Loucy (cell line): ENCODE results near the gene PTK6.
A peak's percentile ranks its signal among the peaks of the same experiment; 100 is the strongest.
"Not testable (repeated sequence)": the region's sequence is repeated elsewhere in the genome, so short reads cannot be mapped to it uniquely, and the experiment has no call there.

ENCODE experiments used
- H2AFZ ChIP-seq: fragments of 200-600 bp; sonication (generic); 2 replicates; pipeline ENCODE4 v1.6.0; 2016; ENCODE audit warnings: antibody characterized with exemption, mild to moderate bottlenecking, low read length, moderate library complexity
- H3F3A ChIP-seq: fragments of 200-600 bp; 2 replicates; pipeline ENCODE4 v1.6.0; 2016; ENCODE audit warnings: antibody characterized with exemption, low read depth, mild to moderate bottlenecking
- H3K27me3 ChIP-seq: fragments of 200-600 bp; sonication (generic); 2 replicates; pipeline ENCODE4 v1.6.1; 2014; ENCODE audit warnings: low read length, mild to moderate bottlenecking; ENCODE audit not compliant: insufficient read depth, poor library complexity, severe bottlenecking
- H3K36me3 ChIP-seq: fragments of 200-600 bp; sonication (generic); 2 replicates; pipeline ENCODE4 v1.6.1; 2016; ENCODE audit warnings: low read length; ENCODE audit not compliant: insufficient read depth
- H3K4me1 ChIP-seq: fragments of 200-600 bp; sonication (generic); 2 replicates; pipeline ENCODE4 v1.5.1; 2014; ENCODE audit warnings: low read length, mild to moderate bottlenecking; ENCODE audit not compliant: insufficient read depth, poor library complexity, severe bottlenecking
- H3K4me2 ChIP-seq: fragments of 200-600 bp; sonication (generic); 2 replicates; pipeline ENCODE4 v1.6.0; 2014; ENCODE audit warnings: antibody characterized with exemption, low read length, low read depth, mild to moderate bottlenecking; ENCODE audit not compliant: poor library complexity, severe bottlenecking
- H3K4me3 ChIP-seq: fragments of 200-600 bp; sonication (generic); 2 replicates; pipeline ENCODE4 v1.5.1; 2014; ENCODE audit warnings: low read length, mild to moderate bottlenecking, mixed read lengths; ENCODE audit not compliant: poor library complexity, severe bottlenecking
- H3K79me2 ChIP-seq: fragments of 200-600 bp; sonication (generic); 2 replicates; pipeline ENCODE4 v1.6.1; 2014; ENCODE audit warnings: low read length; ENCODE audit not compliant: insufficient read depth
- H3K9ac ChIP-seq: fragments of 200-600 bp; sonication (generic); 2 replicates; pipeline ENCODE4 v1.6.0; 2014; ENCODE audit warnings: mild to moderate bottlenecking, low read depth, low read length, moderate library complexity; ENCODE audit not compliant: poor library complexity, severe bottlenecking
- H3K9me2 ChIP-seq: fragments of 200-600 bp; sonication (generic); replicated peaks from 2 replicates; pipeline ENCODE4 v1.6.1; 2016; ENCODE audit warnings: low read depth, low read length, mixed read lengths
- H3K9me3 ChIP-seq: fragments of 200-600 bp; sonication (generic); 2 replicates; pipeline ENCODE4 v1.6.1; 2014; ENCODE audit warnings: mild to moderate bottlenecking, antibody characterized with exemption, low read length, low read depth; ENCODE audit not compliant: insufficient read depth
- H4K20me1 ChIP-seq: fragments of 200-600 bp; sonication (generic); 2 replicates; pipeline ENCODE4 v1.6.0; 2014; ENCODE audit warnings: antibody characterized with exemption, low read length, mild to moderate bottlenecking; ENCODE audit not compliant: insufficient read depth, poor library complexity, severe bottlenecking
- CTCF ChIP-seq: fragments of 200-600 bp; sonication (generic); conservative IDR thresholded peaks from 2 replicates; pipeline ENCODE4 v1.5.1; 2014; ENCODE audit warnings: mild to moderate bottlenecking, antibody characterized with exemption, low read length
- EZH2phosphoT487 ChIP-seq: fragments of 200-600 bp; IDR thresholded peaks from 2 replicates; pipeline ENCODE4 v1.6.1; 2018; ENCODE audit warnings: antibody characterized with exemption, mild to moderate bottlenecking, moderate library complexity, borderline replicate concordance

PTK6 gene

DNA sequence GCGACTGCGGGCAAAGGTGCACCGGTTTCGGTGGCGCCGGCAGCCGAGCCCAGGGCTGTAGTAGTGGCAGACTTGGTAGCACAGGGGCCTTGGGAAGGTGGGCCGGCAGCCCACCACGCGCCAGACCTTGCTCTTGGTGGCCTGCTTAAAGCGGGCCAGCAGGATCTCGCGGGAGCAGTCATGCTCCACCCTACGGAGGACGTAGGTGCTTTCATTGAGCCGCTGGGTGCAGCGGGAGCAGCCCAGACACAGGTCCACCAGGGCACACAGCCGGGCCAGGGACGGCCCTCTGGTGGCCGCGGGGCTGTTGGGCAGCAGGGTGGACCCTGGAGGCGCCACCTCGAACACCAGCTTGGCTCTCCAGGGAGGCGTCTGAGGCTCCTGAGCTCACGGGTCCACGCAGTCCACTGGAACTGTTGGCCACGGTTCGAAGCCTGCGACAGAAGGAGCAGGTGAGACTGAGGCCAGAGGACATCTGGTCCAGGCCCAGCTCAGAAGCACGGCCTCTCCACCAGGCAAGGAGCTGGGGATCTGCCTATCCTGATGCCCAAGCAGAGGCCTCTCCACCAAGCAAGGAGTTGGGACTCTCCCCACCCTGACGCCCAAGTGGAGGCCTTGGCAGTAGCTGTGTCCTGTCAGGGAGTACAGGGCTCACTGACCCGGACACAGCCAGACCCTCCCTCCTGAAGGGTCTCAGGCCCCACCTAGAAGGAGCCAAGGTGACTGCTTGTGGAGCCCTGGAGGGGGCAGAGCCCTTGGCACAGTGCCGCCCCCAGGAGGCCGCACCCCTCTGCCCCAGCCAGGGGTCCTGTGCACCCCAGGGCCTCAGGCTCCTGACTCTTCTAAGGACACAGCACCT is 35.8 kb upstream of the PTK6 start:
- Histone ChIP-seq H3K9me3 (no peaks in the 10 kb centered on the region), H4K20me1 (peaks cover 12% of the 10 kb centered on the region), H3K9me2 (no peaks in the 10 kb centered on the region), H3K4me1 (peaks cover 30% of the 10 kb centered on the region), H3K9ac (peak overlapping the region; percentile 68), H3K36me3 (no peaks in the 10 kb centered on the region), H3F3A (no peaks in the 10 kb centered on the region), H3K4me2 (peak overlapping the region; percentile 85), H3K4me3 (peak overlapping the region; percentile 76), H2AFZ (no peak overlapping the region), H3K79me2 (no peaks in the 10 kb centered on the region), H3K27me3 (peaks cover 4% of the 10 kb centered on the region)
- peak; percentile 20 for TF ChIP-seq CTCF
- TF ChIP-seq EZH2phosphoT487: no peak

DNA sequence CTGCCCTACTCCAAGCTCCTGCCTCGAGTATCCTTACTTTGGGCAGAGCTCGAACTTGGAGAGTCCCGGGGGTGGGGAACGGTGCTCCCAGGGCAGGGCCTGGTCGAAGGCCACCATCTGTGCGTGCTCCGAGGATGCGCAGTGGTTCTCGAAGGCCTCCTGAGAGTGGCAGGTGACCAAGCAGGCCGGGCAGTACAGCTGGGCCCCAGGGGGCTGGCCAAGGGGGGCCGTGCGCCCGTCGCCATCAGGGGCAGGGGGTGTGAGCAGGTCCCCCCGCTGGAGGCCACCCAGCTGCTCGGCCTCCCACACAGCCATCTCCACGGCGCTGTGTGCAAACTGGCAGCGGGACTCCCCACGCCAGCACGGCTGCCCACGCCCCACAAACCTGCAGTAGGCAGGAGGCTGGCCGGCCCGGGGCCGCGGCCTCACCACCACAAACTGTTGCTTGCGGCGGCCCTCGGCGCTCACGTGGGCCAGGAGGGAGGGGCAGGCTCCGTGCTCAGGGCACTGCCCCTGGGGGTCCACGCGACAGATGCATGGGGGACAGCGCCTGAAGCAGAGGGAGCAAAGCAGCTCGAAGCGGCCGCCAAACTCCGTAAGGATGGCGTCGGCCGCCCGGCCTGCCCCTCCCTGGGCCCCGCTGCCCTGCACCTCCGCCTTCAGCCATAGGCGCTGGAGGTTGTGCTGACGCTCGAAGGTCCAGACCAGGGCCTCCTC is 35.1 kb upstream of the PTK6 start:
- TF ChIP-seq EZH2phosphoT487 (no peak), CTCF (no peak)
- H3K4me2 ChIP-seq: no peak overlapping the region
- H3F3A ChIP-seq: no peaks in the 10 kb centered on the region
- no peaks in the 10 kb centered on the region for H3K79me2 ChIP-seq
- no peaks in the 10 kb centered on the region for H3K36me3 ChIP-seq
- no peak overlapping the region for H3K4me3 ChIP-seq
- peaks cover 4% of the 10 kb centered on the region for H3K27me3 ChIP-seq
- H3K9ac ChIP-seq: no peak overlapping the region
- no peak overlapping the region for H2AFZ ChIP-seq
- peaks cover 13% of the 10 kb centered on the region for H4K20me1 ChIP-seq
- H3K9me2 ChIP-seq: no peaks in the 10 kb centered on the region
- H3K9me3 ChIP-seq: no peaks in the 10 kb centered on the region
- H3K4me1 ChIP-seq: peaks cover 37% of the 10 kb centered on the region

- H4K20me1 ChIP-seq: peaks cover 13% of the 10 kb centered on the region
- H3K9me3 ChIP-seq, H3K4me2 ChIP-seq, H3K4me3 ChIP-seq, H3K36me3 ChIP-seq, H2AFZ ChIP-seq, H3K27me3 ChIP-seq, H3F3A ChIP-seq, H3K9me2 ChIP-seq, H3K9ac ChIP-seq, H3K79me2 ChIP-seq: not testable (repeated sequence)
- peaks cover 38% of the 10 kb centered on the region for H3K4me1 ChIP-seq
These were observed 33.9 kb upstream of the PTK6 start for GRCh38 chr20:63571087-63571478.
